Liver (tissue), 9 donors: Measurements from ENCODE around the gene MARK3. TPM values are rescaled to one million over a fixed set of nuclear protein-coding genes. Genes with fewer than 3 reads are reported as not detected.

Experiments used
- DNase-seq: peaks from one replicate; pipeline ENCODE4 v3.0.0-alpha.2; 2017; ENCODE audit warnings: low spot score
- H3K27ac ChIP-seq, 2 donors: one replicate each; pipeline ENCODE4 v1.7.0; 2013; ENCODE audit warnings: inconsistent platforms in 2 of 2, low read length in 2 of 2, control low read depth in 1 of 2, low read depth in 1 of 2, mild to moderate bottlenecking in 1 of 2
- H3K27me3 ChIP-seq, 4 donors: one replicate each; pipeline versions ENCODE4 v1.6.1 to v1.7.0; 2013; ENCODE audit warnings: low read length in 3 of 4, inconsistent platforms in 1 of 4, mild to moderate bottlenecking in 1 of 4, moderate library complexity in 1 of 4; ENCODE audit not compliant: control insufficient read depth in 4 of 4, insufficient read depth in 4 of 4
- H3K36me3 ChIP-seq, 4 donors: one replicate each; pipeline versions ENCODE4 v1.6.1 to v1.7.0; 2013; ENCODE audit warnings: low read length in 3 of 4, mild to moderate bottlenecking in 3 of 4, low read depth in 1 of 4, moderate library complexity in 1 of 4; ENCODE audit not compliant: control insufficient read depth in 4 of 4, insufficient read depth in 3 of 4
- H3K4me1 ChIP-seq, 4 donors: one replicate each; pipeline versions ENCODE4 v1.6.1 to v1.7.0; 2013; ENCODE audit warnings: low read length in 3 of 4, mild to moderate bottlenecking in 3 of 4, moderate library complexity in 1 of 4; ENCODE audit not compliant: control insufficient read depth in 4 of 4, insufficient read depth in 4 of 4
- H3K4me3 ChIP-seq, 3 donors: one replicate each; pipeline versions ENCODE4 v1.6.1 to v1.7.0; 2013; ENCODE audit warnings: low read length in 3 of 3, control low read depth in 1 of 3, low read depth in 1 of 3, mild to moderate bottlenecking in 1 of 3
- H3K9ac ChIP-seq, 2 donors: one replicate each; pipeline ENCODE4 v1.7.0; 2013; ENCODE audit warnings: low read length in 2 of 2, mild to moderate bottlenecking in 2 of 2, moderate library complexity in 2 of 2, control low read depth in 1 of 2, low read depth in 1 of 2
- H3K9me3 ChIP-seq, 4 donors: one replicate each; pipeline versions ENCODE4 v1.6.1 to v1.7.0; 2013; ENCODE audit warnings: low read length in 3 of 4; ENCODE audit not compliant: control insufficient read depth in 4 of 4
- ATF3 ChIP-seq: IDR thresholded peaks from 2 replicates; pipeline ENCODE4 v1.6.1; 2016; ENCODE audit warnings: antibody characterized with exemption
- CTCF ChIP-seq: fragments of 150-350 bp; IDR thresholded peaks from 2 replicates; pipeline ENCODE4 v1.5.1; 2017; ENCODE audit warnings: improper control_type of control experiment, low read depth, low read length; ENCODE audit not compliant: missing input control
- FOXA2 ChIP-seq: IDR thresholded peaks from 2 replicates; pipeline ENCODE4 v1.6.1; 2016; ENCODE audit warnings: antibody characterized with exemption
- GABPA ChIP-seq, 2 donors: IDR thresholded peaks in 1 of 2; conservative IDR thresholded peaks in 1 of 2; 2 replicates each; pipeline ENCODE4 v1.6.1; 2016; ENCODE audit warnings: antibody characterized with exemption in 2 of 2, mild to moderate bottlenecking in 1 of 2, moderate library complexity in 1 of 2
- HNF4A ChIP-seq, 2 donors: conservative IDR thresholded peaks; 2 replicates each; pipeline ENCODE4 v1.6.1; 2016; ENCODE audit warnings: antibody characterized with exemption in 2 of 2, mild to moderate bottlenecking in 2 of 2
- HNF4G ChIP-seq: IDR thresholded peaks from 2 replicates; pipeline ENCODE4 v1.6.1; 2016; ENCODE audit warnings: antibody characterized with exemption
- JUND ChIP-seq, 2 donors: IDR thresholded peaks; 2 replicates each; pipeline ENCODE4 v1.6.1; 2016; ENCODE audit warnings: antibody characterized with exemption in 2 of 2
- MAX ChIP-seq: IDR thresholded peaks from 2 replicates; pipeline ENCODE4 v1.6.1; 2016; ENCODE audit warnings: antibody characterized with exemption
- REST ChIP-seq: IDR thresholded peaks from 2 replicates; pipeline ENCODE4 v1.6.1; 2016; ENCODE audit warnings: antibody characterized with exemption, mild to moderate bottlenecking
- RXRA ChIP-seq, 2 donors: IDR thresholded peaks; 2 replicates each; pipeline ENCODE4 v1.6.1; 2017 to 2018; ENCODE audit warnings: antibody characterized with exemption in 2 of 2, mild to moderate bottlenecking in 1 of 2
- SP1 ChIP-seq: IDR thresholded peaks from 2 replicates; pipeline ENCODE4 v1.6.1; 2018; ENCODE audit warnings: antibody characterized with exemption, mild to moderate bottlenecking
- TAF1 ChIP-seq: conservative IDR thresholded peaks from 2 replicates; pipeline ENCODE4 v1.6.1; 2016; ENCODE audit warnings: antibody characterized with exemption, mild to moderate bottlenecking
- YY1 ChIP-seq: IDR thresholded peaks from 2 replicates; pipeline ENCODE4 v1.6.1; 2016; ENCODE audit warnings: antibody characterized with exemption, mild to moderate bottlenecking
- ZBTB33 ChIP-seq: IDR thresholded peaks from 2 replicates; pipeline ENCODE4 v1.6.1; 2016; ENCODE audit warnings: antibody characterized with exemption
- WGBS: extraction: QIAGEN DNeasy Blood & Tissue Kit; methylation state at CpG from one replicate; pipeline ENCODE4 v1.1.7; 2013; 5-methylcytosine and 5-hydroxymethylcytosine counted together
- polyA plus RNA-seq, 2 donors: library from polyadenylated mRNA; stranded (reverse) in 1 of 2; unstranded in 1 of 2; fragments of 200-250 nt in 1 of 2; fragments of >200 nt in 1 of 2; fragmentation: Nextera tagmentation in 1 of 2; extraction: Ambion mirVana in 1 of 2; gene quantifications; one replicate each; pipeline versions ENCODE4 v1.2.1 to v1.2.3, GENCODE V29; 2013 to 2015
- total RNA-seq, 2 donors: library from RNA; depleted of rRNA; stranded (reverse); fragments of >200 nt; gene quantifications; one replicate each; pipeline ENCODE4 v1.2.3, GENCODE V29; 2014
- donor health status: healthy.
- donor health status: healthy.
- donor health status: healthy.
- donor health status: healthy.
- donor health status: healthy.

MARK3 gene
- total and polyA plus RNA-seq, 4 donors = 14.1 to 86.0 (median 33.0) TPM

- no peak for TF ChIP-seq REST
Observed at GRCh38 chr14:103353362-103353761, 31.9 kb upstream of the MARK3 start (continued).

GRCh38 chr14:103354141-103354540, 31.1 kb upstream of the MARK3 start:
- 89% methylated on average over 7 of the region's 7 CpGs for WGBS
- H3K9ac ChIP-seq = no peak overlapping the region
- H3K4me3 ChIP-seq = no peak overlapping the region
- no peak for TF ChIP-seq HNF4A (conservative IDR thresholded peaks at IDR 0.05)
- no peak for TF ChIP-seq SP1
- no peak for TF ChIP-seq JUND (IDR thresholded peaks at IDR 0.05)
- TF ChIP-seq REST = no peak
- no peak for TF ChIP-seq RXRA (IDR thresholded peaks at IDR 0.05)
- no peak for TF ChIP-seq YY1
- TF ChIP-seq GABPA (IDR thresholded peaks at IDR 0.05 in 1 of 2, conservative IDR thresholded peaks at IDR 0.05 in 1 of 2) = no peak
- TF ChIP-seq MAX = no peak
- TF ChIP-seq ZBTB33 = no peak
- no peak for TF ChIP-seq HNF4G
- no peak for TF ChIP-seq TAF1
- TF ChIP-seq FOXA2 = no peak
- no peak for TF ChIP-seq ATF3
- no peak for TF ChIP-seq CTCF
- no peaks in the 10 kb centered on the region for H3K9me3 ChIP-seq
- H3K4me1 ChIP-seq = peaks cover 0 to 2% (median 0%) of the 10 kb centered on the region in 4 donors
- H3K27me3 ChIP-seq = no peaks in the 10 kb centered on the region
- DNase-seq = no peak
- no peaks in the 10 kb centered on the region for H3K36me3 ChIP-seq
- H3K27ac ChIP-seq = no peak overlapping the region
